ENCODE measurements around the gene NEK6.

- TF ChIP-seq, protein P1, sequence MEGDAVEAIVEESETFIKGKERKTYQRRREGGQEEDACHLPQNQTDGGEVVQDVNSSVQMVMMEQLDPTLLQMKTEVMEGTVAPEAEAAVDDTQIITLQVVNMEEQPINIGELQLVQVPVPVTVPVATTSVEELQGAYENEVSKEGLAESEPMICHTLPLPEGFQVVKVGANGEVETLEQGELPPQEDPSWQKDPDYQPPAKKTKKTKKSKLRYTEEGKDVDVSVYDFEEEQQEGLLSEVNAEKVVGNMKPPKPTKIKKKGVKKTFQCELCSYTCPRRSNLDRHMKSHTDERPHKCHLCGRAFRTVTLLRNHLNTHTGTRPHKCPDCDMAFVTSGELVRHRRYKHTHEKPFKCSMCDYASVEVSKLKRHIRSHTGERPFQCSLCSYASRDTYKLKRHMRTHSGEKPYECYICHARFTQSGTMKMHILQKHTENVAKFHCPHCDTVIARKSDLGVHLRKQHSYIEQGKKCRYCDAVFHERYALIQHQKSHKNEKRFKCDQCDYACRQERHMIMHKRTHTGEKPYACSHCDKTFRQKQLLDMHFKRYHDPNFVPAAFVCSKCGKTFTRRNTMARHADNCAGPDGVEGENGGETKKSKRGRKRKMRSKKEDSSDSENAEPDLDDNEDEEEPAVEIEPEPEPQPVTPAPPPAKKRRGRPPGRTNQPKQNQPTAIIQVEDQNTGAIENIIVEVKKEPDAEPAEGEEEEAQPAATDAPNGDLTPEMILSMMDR (IDR thresholded peaks at IDR 0.05; ENCODE audit: insufficient read depth, low read length), result no peak
- no peak for TF ChIP-seq GABPA (IDR thresholded peaks at IDR 0.05; ENCODE audit: low read depth)
- no peak for TF ChIP-seq POLR2AphosphoS5 (IDR thresholded peaks at IDR 0.05; ENCODE audit: low read depth)
- no peak for TF ChIP-seq REST (IDR thresholded peaks at IDR 0.05; ENCODE audit: insufficient replicate concordance, low read depth)
Observed at GRCh38 chr9:124321935-124322334, 64.2 kb downstream of the NEK6 start.
